Thoracic aorta (tissue), 2 donors: Measurements from ENCODE around the gene TDG. TPM values are rescaled to one million over a fixed set of nuclear protein-coding genes. Genes with fewer than 3 reads are reported as not detected.
A peak's percentile ranks its signal among the peaks of the same experiment; 100 is the strongest.
"Not testable (repeated sequence)": the region's sequence is repeated elsewhere in the genome, so short reads cannot be mapped to it uniquely, and the experiment has no call there.

Experiments
- ATAC-seq: fragments of 150-250 bp; one replicate; pipeline ENCODE4 v1.8.0; 2017; ENCODE audit warnings: low read depth; ENCODE audit not compliant: insufficient number of reproducible peaks, low FRiP score
- DNase-seq: peaks from one replicate; pipeline ENCODE4 v3.0.0-alpha.2; 2020; ENCODE audit warnings: low spot score
- H3K27ac ChIP-seq, 2 donors: fragments of 200-600 bp; sonication (generic); 1 replicate in 1 of 2; 2 replicates in 1 of 2; pipeline ENCODE4 v1.5.1; 2016; ENCODE audit warnings: mild to moderate bottlenecking in 2 of 2, moderate library complexity in 2 of 2
- H3K27me3 ChIP-seq: fragments of 200-600 bp; sonication (generic); replicated peaks from 2 replicates; pipeline ENCODE4 v1.6.0; 2016; ENCODE audit warnings: mild to moderate bottlenecking; ENCODE audit not compliant: insufficient read depth
- H3K36me3 ChIP-seq: fragments of 200-600 bp; sonication (generic); one replicate; pipeline ENCODE4 v1.5.1; 2016
- H3K4me1 ChIP-seq, 2 donors: fragments of 200-600 bp; sonication (generic); 1 replicate in 1 of 2; 2 replicates in 1 of 2; pipeline versions ENCODE4 v1.5.1 to v1.6.0; 2016; ENCODE audit warnings: low read depth in 2 of 2, mild to moderate bottlenecking in 1 of 2; ENCODE audit not compliant: control insufficient read depth in 1 of 2
- H3K4me3 ChIP-seq: fragments of 200-600 bp; sonication (generic); 2 replicates; pipeline ENCODE4 v1.5.1; 2016; ENCODE audit warnings: mild to moderate bottlenecking
- H3K9me3 ChIP-seq: fragments of 200-600 bp; sonication (generic); 2 replicates; pipeline ENCODE4 v1.5.1; 2016
- total RNA-seq, 2 donors: library from RNA; depleted of rRNA; stranded (reverse); fragments of >200 nt; gene quantifications; one replicate each; pipeline versions ENCODE4 v1.1.0 to v1.2.3, GENCODE V29; 2016
- TF ChIP-seq, protein P1 (sequence below): fragments of 200-600 bp; sonication (generic); IDR thresholded peaks from one replicate; pipeline ENCODE4 v1.5.1; 2019; ENCODE audit warnings: antibody characterized with exemption

TDG gene
- total RNA-seq, 2 donors from 2014 or later: 8.0 to 24.5 TPM

DNA sequence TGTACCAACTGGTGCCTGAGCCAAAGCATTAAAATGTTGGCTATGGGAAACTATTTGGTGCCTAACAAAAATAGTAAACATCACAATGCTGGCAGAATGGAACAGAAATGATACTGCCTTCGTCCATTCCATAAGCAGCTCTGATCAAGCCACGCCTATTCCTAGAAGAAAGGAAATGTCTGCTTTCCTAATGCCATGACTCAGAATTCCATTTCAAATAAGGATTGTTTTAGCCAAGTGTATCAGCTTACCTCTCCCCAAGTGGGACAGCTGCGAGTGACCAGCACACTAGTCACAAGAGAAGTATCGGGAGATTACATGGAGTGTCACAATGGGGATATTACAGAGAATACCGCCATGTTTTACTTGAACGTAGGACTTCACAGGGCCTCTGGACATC is 45.6 kb downstream of the TDG start:
- DNase-seq (no peak), ATAC-seq (peak; percentile 82)
- peak overlapping the region in 1 of 2 donors; percentile 61 for H3K27ac ChIP-seq
- TF ChIP-seq, protein P1, sequence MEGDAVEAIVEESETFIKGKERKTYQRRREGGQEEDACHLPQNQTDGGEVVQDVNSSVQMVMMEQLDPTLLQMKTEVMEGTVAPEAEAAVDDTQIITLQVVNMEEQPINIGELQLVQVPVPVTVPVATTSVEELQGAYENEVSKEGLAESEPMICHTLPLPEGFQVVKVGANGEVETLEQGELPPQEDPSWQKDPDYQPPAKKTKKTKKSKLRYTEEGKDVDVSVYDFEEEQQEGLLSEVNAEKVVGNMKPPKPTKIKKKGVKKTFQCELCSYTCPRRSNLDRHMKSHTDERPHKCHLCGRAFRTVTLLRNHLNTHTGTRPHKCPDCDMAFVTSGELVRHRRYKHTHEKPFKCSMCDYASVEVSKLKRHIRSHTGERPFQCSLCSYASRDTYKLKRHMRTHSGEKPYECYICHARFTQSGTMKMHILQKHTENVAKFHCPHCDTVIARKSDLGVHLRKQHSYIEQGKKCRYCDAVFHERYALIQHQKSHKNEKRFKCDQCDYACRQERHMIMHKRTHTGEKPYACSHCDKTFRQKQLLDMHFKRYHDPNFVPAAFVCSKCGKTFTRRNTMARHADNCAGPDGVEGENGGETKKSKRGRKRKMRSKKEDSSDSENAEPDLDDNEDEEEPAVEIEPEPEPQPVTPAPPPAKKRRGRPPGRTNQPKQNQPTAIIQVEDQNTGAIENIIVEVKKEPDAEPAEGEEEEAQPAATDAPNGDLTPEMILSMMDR: no peak
- H3K36me3 ChIP-seq: peaks cover 4% of the 10 kb centered on the region
- no peak overlapping the region for H3K4me3 ChIP-seq
- H3K27me3 ChIP-seq: no peaks in the 10 kb centered on the region
- H3K4me1 ChIP-seq: peaks cover 4 to 14% of the 10 kb centered on the region in 2 donors
- H3K9me3 ChIP-seq: no peaks in the 10 kb centered on the region

DNA sequence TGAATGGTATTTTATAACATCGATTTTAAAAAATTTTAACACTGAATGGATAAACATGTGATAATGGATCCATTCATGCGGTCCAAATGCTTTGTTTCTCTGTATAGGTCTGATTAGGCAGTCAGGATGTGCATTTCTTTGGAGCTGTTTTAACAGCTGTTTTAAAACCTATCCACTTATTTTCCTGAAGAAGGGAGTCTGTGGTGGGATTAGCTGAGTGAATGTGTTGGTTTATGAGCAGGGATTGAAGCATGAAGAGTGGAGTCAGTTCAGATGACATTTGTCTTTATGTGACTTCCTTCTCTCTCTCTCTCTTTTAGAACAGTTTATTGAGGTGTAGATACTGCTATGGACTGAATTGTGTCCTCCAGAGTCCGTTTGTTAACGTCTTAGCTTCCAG is 46.7 kb downstream of the TDG start:
- ATAC-seq: no peak
- TF ChIP-seq, protein P1: no peak

DNA sequence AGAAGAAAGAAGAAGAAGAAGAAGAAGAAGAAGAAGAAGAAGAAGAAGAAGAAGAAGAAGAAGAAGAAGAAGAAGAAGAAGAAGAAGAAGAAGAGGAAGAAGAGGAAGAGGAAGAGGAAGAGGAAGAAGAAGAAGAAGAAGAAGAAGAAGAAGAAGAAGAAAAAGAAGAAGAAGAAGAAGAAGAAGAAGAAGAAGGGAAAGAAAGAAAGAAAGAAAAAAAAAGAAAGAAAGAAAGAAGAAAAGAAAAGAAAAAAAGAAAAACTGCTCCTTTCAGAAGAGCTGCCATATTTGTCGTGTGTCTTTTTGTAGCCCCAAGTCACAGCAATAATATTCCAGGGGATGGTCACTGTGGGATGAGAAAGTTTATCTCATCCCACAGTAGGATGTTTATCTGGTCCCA is 56.2 kb downstream of the TDG start:
- ATAC-seq: not testable (repeated sequence)

More for the DNA sequence above, 46.7 kb downstream of the TDG start:
- H3K36me3 ChIP-seq: peaks cover 6% of the 10 kb centered on the region
- no peaks in the 10 kb centered on the region for H3K27me3 ChIP-seq
- no peaks in the 10 kb centered on the region for H3K9me3 ChIP-seq
- no peak overlapping the region for H3K27ac ChIP-seq
- no peak overlapping the region for H3K4me3 ChIP-seq
- peaks cover 4 to 7% of the 10 kb centered on the region in 2 donors for H3K4me1 ChIP-seq
- no peak for DNase-seq

DNA sequence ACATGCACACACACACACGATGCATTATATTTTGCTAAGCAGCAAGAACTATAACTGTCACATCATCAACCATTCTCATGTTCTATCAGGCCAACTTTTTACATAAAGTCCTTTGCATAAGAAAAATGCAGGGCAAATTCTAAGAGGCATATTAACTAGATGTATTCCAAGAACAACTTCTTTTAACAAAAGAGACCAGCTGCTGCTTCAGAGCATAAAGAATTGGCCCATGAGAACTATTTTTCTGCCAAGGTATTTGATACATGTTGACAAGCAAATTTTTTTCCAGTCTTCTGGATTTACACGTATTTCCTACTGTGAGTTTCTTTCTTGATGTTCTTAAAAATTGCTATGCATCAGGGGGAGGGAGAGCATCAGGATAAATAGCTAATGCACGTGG is 57.1 kb downstream of the TDG start:
- TF ChIP-seq, protein P1: no peak
- Histone ChIP-seq H3K4me1 (peaks cover 0 to 8% of the 10 kb centered on the region in 2 donors), H3K9me3 (no peaks in the 10 kb centered on the region), H3K4me3 (no peak overlapping the region), H3K36me3 (no peaks in the 10 kb centered on the region), H3K27me3 (no peaks in the 10 kb centered on the region), H3K27ac (no peak overlapping the region)
- DNase-seq (no peak), ATAC-seq (no peak)

More for the DNA sequence above, 56.2 kb downstream of the TDG start:
- H3K36me3 ChIP-seq, H3K27me3 ChIP-seq, H3K4me3 ChIP-seq, H3K27ac ChIP-seq, H3K4me1 ChIP-seq, H3K9me3 ChIP-seq, DNase-seq: not testable (repeated sequence)

DNA sequence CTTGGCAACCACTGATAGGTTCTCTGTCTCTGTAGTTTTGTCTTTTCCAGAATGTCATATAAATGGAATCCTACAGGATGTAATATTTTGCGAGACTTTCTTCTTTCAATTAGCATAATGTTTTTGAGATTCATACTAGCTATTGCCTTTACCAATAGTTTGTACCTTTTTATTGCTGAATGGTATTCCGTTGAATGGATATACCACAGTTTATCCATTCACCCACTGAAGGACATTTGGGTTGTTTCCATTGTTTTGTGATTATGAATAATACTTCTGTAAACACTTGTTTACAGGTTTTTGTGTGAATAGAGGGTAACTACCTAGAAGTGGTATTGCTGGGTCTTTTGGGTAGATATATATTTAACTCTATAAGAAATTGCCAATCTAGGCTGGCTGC is 58.0 kb downstream of the TDG start:
- no peak overlapping the region for H3K27ac ChIP-seq
- no peak overlapping the region for H3K4me3 ChIP-seq
- peaks cover 0 to 8% of the 10 kb centered on the region in 2 donors for H3K4me1 ChIP-seq
- TF ChIP-seq, protein P1: no peak
- no peaks in the 10 kb centered on the region for H3K36me3 ChIP-seq
- ATAC-seq: no peak
- H3K9me3 ChIP-seq: no peaks in the 10 kb centered on the region
- no peaks in the 10 kb centered on the region for H3K27me3 ChIP-seq
- DNase-seq: no peak

DNA sequence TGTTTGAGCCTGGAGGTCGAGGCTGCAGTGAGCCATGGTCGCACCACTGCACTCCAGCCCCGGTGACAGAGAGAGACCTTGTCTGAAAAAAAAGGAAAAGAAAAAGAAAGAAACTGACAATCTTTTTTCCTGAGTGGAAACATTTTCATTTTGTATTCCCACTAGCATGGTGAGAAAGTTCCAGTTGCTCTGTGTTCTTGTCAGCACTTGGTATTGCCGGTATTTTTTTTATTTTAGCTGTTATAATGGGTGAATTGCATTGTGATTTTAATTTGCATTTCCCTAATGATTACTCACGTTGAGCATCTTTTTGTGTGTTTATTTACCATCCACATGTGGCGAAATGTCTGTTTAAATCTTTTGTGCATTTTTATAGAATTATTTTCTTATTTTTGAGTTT is 58.7 kb downstream of the TDG start:
- no peak for ATAC-seq
- H3K27ac ChIP-seq: no peak overlapping the region
- H3K27me3 ChIP-seq: no peaks in the 10 kb centered on the region
- H3K36me3 ChIP-seq: no peaks in the 10 kb centered on the region
- no peak for DNase-seq
- H3K4me1 ChIP-seq: peaks cover 0 to 8% of the 10 kb centered on the region in 2 donors
- TF ChIP-seq, protein P1: no peak
- H3K4me3 ChIP-seq: no peak overlapping the region
- no peaks in the 10 kb centered on the region for H3K9me3 ChIP-seq
